ENCODE results near the gene SLC25A13. TPM values are rescaled to one million over a fixed set of nuclear protein-coding genes. Genes with fewer than 3 reads are reported as not detected.
"Not testable (repeated sequence)": the region's sequence is repeated elsewhere in the genome, so short reads cannot be mapped to it uniquely, and the experiment has no call there.

The SLC25A13 gene
- total RNA-seq, 1 experiment from 2014 or later: 71.7 TPM

- Histone ChIP-seq H3K23ac (ENCODE audit: insufficient read length, low read depth, low read length) (no peak overlapping the region), H2BK20ac (ENCODE audit: low read depth, low read length, poor library complexity, severe bottlenecking) (no peak overlapping the region), H3K18ac (ENCODE audit: insufficient read length, low read depth, low read length) (no peak overlapping the region), H3K14ac (ENCODE audit: insufficient read depth, low read length) (no peak overlapping the region), H4K91ac (ENCODE audit: insufficient read length, low read depth, low read length) (no peak overlapping the region), H2AK5ac (ENCODE audit: insufficient read length, low read length) (no peak overlapping the region), H3K9ac (ENCODE audit: extremely low read depth, insufficient read length, low read length) (no peak overlapping the region), H3K4me2 (ENCODE audit: insufficient read depth, insufficient read length, low read length) (no peak overlapping the region), H2AFZ (ENCODE audit: low read length) (no peak overlapping the region), H3T11ph (ENCODE audit: low read length) (no peak overlapping the region), H4K5ac (ENCODE audit: insufficient read length, low read depth, low read length) (no peak overlapping the region), H2BK15ac (ENCODE audit: low read depth, low read length) (no peak overlapping the region), H2BK12ac (ENCODE audit: insufficient read length, low read depth, low read length) (no peak overlapping the region), H3K27ac (ENCODE audit: insufficient read length, low read depth, low read length) (no peak overlapping the region), H2BK5ac (ENCODE audit: insufficient read length, low read length) (no peak overlapping the region), H3K79me2 (ENCODE audit: insufficient read depth, low read length) (no peaks in the 10 kb centered on the region), H3K56ac (ENCODE audit: insufficient read length, low read depth, low read length) (no peak overlapping the region), H4K8ac (replicated peaks; ENCODE audit: insufficient read length, low read depth, low read length) (no peak overlapping the region), H3K4me1 (ENCODE audit: insufficient read depth, low read length) (no peaks in the 10 kb centered on the region), H3K4ac (ENCODE audit: low read depth, low read length) (no peak overlapping the region), H2BK120ac (ENCODE audit: low read depth, low read length, poor library complexity, severe bottlenecking) (no peak overlapping the region), H3K27me3 (ENCODE audit: insufficient read depth, low read length) (no peaks in the 10 kb centered on the region), H3K79me1 (ENCODE audit: insufficient read depth, low read depth, low read length, poor library complexity, severe bottlenecking) (no peaks in the 10 kb centered on the region), H3K9me3 (ENCODE audit: control insufficient read depth, low read depth, low read length) (no peaks in the 10 kb centered on the region), H4K20me1 (ENCODE audit: control insufficient read depth, insufficient read depth, insufficient read length) (no peaks in the 10 kb centered on the region), H3K23me2 (ENCODE audit: insufficient read length, low read depth, low read length, poor library complexity, severe bottlenecking) (no peaks in the 10 kb centered on the region)
- H3K4me1 Mint-ChIP-seq: peaks cover 3 to 6% of the 10 kb centered on the region in 2 experiments; a peak in 3 of 4 replicates
- 0 out of 5 replicates have a peak, but pooled peaks cover 0 to 3% of the 10 kb centered on the region in 2 experiments for H3K9me3 Mint-ChIP-seq
- no peak overlapping the region for H3K27ac Mint-ChIP-seq
- TF ChIP-seq CTCF (conservative IDR thresholded peaks at IDR 0.05): no peak
- WGBS (ENCODE audit: extremely low coverage, insufficient read length, low lambda C conversion rate): no CpG with 5 or more reads among the region's 3 CpGs
- H3K27me3 Mint-ChIP-seq (ENCODE audit: low read depth): peaks cover 19% of the 10 kb centered on the region
- no peak overlapping the region for H3K4me3 Mint-ChIP-seq
- DNase-seq: no peak
- peaks cover 0 to 6% (median 0%) of the 10 kb centered on the region in 3 experiments; a peak in 2 of 7 replicates for H3K36me3 Mint-ChIP-seq (ENCODE audit: insufficient read depth in 1 of 3, low read depth in 3 of 3)
Observed at GRCh38 chr7:96327429-96327828, 5.5 kb upstream of the SLC25A13 start.

- H3K27me3 Mint-ChIP-seq (ENCODE audit: low read depth): peaks cover 20% of the 10 kb centered on the region
- not testable (repeated sequence) for H2BK15ac ChIP-seq (ENCODE audit: low read depth, low read length); H4K5ac ChIP-seq (ENCODE audit: insufficient read length, low read depth, low read length); H3K56ac ChIP-seq (ENCODE audit: insufficient read length, low read depth, low read length); H3K4me2 ChIP-seq (ENCODE audit: insufficient read depth, insufficient read length, low read length); H3K36me3 Mint-ChIP-seq (ENCODE audit: insufficient read depth in 1 of 3, low read depth in 3 of 3); H2BK120ac ChIP-seq (ENCODE audit: low read depth, low read length, poor library complexity, severe bottlenecking); H2AFZ ChIP-seq (ENCODE audit: low read length); H4K8ac ChIP-seq (replicated peaks; ENCODE audit: insufficient read length, low read depth, low read length); H4K91ac ChIP-seq (ENCODE audit: insufficient read length, low read depth, low read length); DNase-seq; H2AK5ac ChIP-seq (ENCODE audit: insufficient read length, low read length); H3K23ac ChIP-seq (ENCODE audit: insufficient read length, low read depth, low read length); H3T11ph ChIP-seq (ENCODE audit: low read length); H3K4me3 Mint-ChIP-seq; H2BK5ac ChIP-seq (ENCODE audit: insufficient read length, low read length); H2BK20ac ChIP-seq (ENCODE audit: low read depth, low read length, poor library complexity, severe bottlenecking); H3K9me3 Mint-ChIP-seq; H2BK12ac ChIP-seq (ENCODE audit: insufficient read length, low read depth, low read length); H3K27me3 ChIP-seq (ENCODE audit: insufficient read depth, low read length); H3K18ac ChIP-seq (ENCODE audit: insufficient read length, low read depth, low read length); H4K20me1 ChIP-seq (ENCODE audit: control insufficient read depth, insufficient read depth, insufficient read length); H3K9me3 ChIP-seq (ENCODE audit: control insufficient read depth, low read depth, low read length); H3K9ac ChIP-seq (ENCODE audit: extremely low read depth, insufficient read length, low read length); H3K14ac ChIP-seq (ENCODE audit: insufficient read depth, low read length); H3K4me1 Mint-ChIP-seq; H3K23me2 ChIP-seq (ENCODE audit: insufficient read length, low read depth, low read length, poor library complexity, severe bottlenecking); H3K4me1 ChIP-seq (ENCODE audit: insufficient read depth, low read length); H3K27ac Mint-ChIP-seq; H3K79me2 ChIP-seq (ENCODE audit: insufficient read depth, low read length); H3K79me1 ChIP-seq (ENCODE audit: insufficient read depth, low read depth, low read length, poor library complexity, severe bottlenecking); H3K4ac ChIP-seq (ENCODE audit: low read depth, low read length); H3K27ac ChIP-seq (ENCODE audit: insufficient read length, low read depth, low read length)
- WGBS (ENCODE audit: extremely low coverage, insufficient read length, low lambda C conversion rate): no CpG with 5 or more reads among the region's 2 CpGs
Observed at GRCh38 chr7:96326752-96327151, 4.9 kb upstream of the SLC25A13 start.

All from H9 (cell line).